ENCODE measurements around the gene CNTNAP2.

CNTNAP2 gene

GRCh38 chr7:147992698-147993097, 1876.1 kb downstream of the CNTNAP2 start:
- no peak for FAIRE-seq

DNA sequence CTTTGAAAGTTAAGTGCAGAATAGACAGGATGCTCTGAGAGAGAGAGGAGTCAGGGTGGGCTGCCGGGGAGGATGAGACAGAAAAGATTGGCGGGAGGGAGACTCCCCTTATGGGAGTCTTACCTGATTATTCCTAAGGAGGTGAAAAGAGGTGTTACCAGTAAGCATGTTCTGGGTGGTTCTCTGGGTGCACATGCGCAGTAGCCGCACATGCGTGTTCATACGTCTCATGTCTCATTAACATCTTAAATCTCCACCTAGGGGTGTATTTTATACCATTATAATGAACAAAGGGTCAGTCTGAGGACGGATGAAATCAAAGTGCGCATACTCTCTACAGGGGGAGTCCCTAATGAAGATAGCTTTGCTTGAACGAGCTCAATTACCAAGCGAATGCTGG, 1881.0 kb downstream of the CNTNAP2 start:
- no peak for FAIRE-seq

DNA sequence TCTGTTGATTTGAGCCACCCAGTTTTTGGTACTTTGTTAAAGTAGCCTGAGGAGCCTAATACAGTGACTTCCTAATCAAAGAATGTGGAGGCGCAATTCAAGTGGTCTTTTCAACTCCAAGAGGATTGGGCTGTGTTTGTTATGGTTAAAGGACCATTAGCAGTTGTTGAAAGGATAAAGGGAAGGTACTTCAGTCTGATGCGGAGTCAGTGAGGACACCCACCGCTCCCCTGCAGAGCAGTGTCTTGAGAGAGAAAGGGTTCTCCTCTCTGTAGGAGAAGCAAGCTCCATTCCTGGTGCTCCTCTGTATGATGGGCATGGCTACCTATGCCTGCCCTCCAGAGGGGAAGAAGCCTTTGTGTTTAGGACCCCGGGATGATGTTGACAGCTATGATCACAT, 1883.4 kb downstream of the CNTNAP2 start:
- FAIRE-seq, result no peak

GRCh38 chr7:148011753-148012152, 1895.2 kb downstream of the CNTNAP2 start:
- no peak for FAIRE-seq

DNA sequence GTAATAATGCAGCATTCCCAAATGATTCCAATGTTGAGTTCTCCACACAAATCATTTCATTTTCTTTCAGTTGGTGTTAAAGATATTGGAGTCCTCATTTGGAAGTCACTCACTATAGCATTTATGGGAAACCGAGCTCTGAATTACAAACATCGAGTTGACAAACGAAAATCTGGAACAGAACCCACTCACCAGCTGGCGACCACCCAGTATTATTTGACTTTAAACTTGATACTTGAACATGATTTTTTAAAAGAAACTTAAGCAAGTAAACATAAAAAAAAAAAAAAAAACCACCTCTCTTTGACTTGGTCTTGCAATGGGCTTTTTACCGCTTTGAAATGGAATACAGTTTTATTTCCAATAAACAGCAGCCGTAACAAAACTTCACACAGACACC, 1897.4 kb downstream of the CNTNAP2 start:
- no peak for FAIRE-seq

- no peak for FAIRE-seq
Measured at GRCh38 chr7:148014541-148014940, 1897.9 kb downstream of the CNTNAP2 start.

DNA sequence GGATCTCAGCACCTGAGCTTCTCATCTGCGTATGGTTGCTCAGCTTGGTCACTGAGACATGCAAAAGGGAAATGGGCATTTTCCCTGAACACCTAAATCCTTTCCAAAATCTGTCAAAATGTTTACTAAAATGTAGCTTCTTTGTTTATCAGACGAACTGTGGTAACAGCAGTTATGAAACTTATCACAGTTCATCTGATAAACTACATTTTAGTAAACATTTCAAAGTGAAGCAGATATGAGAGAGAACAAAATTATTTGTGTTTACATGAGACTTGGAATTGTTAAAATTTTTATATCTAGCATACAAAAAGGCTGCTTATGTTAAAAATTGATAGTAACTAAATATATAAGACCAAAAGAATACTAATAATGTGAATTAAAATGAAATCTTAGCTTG, 1900.5 kb downstream of the CNTNAP2 start:
- FAIRE-seq, result no peak

GRCh38 chr7:148020679-148021078, 1904.1 kb downstream of the CNTNAP2 start:
- no peak for FAIRE-seq

DNA sequence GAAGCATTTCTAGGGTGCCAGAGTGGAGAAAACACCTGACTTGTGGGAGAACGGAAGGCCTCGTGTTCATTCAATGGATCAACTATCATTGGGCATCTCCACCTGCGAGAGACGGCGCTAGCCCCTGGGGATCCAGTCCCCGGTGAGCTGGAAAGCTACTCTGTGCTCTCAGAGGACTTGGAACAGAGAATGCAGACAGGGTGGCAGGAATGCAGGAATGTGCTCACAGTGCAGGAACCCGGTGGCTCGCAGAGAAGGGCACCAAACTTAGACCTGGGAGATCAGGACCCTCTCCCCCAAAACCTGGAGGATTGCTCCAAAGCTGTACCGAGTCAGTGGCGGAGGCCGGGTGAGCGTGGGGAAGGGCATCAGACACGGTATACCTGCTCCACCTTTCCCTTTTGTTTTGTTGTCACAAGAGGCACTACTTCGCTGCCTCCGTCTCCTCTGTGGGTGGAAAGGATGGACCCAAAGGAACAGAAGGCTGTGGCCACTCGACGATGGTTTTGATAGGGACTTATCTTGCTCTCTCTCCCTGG, 1905.0 kb downstream of the CNTNAP2 start:
- no peak for FAIRE-seq

DNA sequence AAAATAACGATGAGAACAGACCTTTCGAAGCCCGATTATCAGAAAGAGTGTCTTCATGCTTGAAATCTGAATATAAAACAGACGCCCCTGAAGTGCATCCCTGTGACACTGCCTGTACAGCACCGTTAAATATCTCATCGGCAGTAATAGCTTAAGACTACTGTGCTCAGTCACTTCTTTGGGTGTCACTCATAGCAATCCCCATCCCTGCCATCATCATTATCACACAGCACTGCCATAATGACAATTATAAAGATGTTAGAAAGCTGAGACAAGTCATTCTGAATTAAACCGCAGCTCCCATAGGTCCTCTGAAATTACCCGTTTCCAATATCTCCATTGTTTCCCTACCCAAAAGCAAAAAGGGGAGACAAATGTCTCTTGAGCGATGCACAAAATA, 1906.2 kb downstream of the CNTNAP2 start:
- no peak for FAIRE-seq

- FAIRE-seq, result no peak
Measured at GRCh38 chr7:148026713-148027112, 1910.1 kb downstream of the CNTNAP2 start.

DNA sequence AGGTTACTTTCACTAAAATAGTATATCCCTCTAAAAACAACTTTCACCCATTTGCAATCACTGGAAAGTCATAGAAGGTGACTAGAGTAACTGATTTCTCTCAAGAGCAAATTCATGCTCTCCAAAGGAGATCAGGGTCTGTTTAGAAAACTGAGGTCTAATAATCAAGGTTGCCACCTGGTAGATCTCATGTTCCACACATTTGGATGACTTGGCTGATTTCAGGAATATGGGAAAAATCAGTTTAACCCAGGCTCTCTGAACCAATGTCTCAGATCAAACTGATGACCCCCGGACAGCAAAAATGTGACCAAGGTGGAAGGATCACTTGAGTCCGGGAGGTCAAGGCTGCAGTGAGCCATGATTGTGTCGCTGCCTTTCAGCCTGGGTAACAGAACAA, 1911.6 kb downstream of the CNTNAP2 start:
- no peak for FAIRE-seq

- no peak for FAIRE-seq
Measured at GRCh38 chr7:148031019-148031418, 1914.4 kb downstream of the CNTNAP2 start.

DNA sequence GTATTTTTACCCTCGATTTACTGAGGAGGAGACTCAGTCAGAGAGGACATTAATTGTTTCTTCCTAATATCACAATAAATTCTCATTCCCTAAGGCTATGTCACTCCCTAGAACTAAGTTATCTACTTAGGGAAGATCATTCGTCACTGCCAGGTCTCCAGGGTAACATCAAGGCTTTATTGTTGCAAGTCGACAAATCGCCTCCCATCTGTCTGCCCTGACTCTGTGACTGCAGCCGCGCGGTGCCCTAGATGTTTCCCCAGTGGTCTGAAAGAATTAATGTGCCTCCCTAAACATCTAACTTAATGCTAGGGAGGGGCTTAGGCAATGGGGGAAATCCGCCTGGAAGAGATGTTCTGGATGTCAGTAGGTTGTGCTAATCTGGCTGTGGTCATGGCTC, 1915.2 kb downstream of the CNTNAP2 start:
- no peak for FAIRE-seq

DNA sequence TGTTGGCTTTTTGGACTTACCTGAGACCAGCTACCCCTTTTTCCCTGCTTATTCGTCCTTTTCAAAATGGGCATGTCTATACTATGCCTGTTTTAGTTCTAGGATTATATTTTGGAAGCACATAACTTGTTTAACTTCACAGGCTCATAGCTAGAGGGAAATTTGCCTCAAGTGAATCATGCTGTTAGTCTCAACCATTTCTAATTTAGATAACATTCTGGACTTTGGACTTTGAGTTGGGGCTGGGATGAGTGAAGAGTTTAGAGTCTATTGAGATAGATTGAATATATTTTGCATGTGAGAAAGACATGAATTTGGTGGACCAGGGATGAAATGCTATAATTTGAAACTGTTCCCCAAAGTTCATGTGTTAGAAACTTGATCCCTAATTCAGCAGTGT, 1919.3 kb downstream of the CNTNAP2 start:
- FAIRE-seq, result no peak

DNA sequence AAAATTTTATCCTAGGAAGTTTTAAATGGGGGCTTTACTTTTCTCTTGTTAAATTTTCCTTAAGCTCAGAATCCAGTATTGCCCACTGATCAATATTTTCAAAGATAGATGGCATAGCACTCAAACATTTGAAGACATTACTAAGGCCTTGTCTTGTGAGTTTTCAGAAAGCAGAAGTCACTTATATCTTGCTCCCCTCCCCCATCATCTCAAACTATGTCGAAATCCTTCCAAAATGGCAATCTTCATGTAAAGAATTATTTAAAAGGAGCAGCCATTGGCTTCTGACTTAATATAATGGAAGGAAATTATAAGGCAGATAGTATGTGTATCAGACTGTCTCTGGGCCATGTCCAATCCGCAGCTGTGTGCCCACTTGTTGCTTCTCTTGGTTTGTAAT, 1920.4 kb downstream of the CNTNAP2 start:
- FAIRE-seq, result no peak

GRCh38 chr7:148041156-148041555, 1924.6 kb downstream of the CNTNAP2 start:
- no peak for FAIRE-seq

DNA sequence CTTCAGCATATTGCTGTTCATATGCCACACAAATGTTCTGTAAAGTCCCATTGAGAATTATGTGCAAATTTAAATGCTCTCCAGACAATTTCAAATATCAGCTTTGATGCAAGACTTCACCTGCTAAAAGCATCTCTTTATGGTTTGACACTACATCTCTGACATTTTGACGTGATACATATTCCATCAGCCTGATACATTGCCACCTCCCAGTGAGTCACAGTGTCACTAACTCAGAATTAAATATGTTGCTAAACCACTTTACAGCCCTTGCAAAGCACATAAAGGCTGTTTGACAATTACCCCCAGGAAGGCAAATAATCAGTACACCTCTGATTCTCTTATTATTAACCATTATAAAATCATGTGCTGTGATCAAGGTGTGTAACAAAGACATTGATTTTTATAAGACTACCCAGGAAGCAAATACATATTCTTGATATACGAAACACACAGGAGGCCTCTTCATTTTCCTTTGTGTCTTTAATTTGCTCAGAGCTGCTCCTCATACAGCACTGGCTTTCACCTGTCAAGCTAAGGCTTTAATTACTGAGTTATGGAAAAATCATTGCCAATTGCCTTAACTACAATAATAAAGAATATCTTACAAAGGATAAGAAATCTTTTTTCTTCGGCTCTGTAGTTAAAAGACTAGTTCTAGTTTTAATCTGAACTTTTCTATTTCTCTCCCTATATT, 1926.5 kb downstream of the CNTNAP2 start:
- FAIRE-seq, result no peak

DNA sequence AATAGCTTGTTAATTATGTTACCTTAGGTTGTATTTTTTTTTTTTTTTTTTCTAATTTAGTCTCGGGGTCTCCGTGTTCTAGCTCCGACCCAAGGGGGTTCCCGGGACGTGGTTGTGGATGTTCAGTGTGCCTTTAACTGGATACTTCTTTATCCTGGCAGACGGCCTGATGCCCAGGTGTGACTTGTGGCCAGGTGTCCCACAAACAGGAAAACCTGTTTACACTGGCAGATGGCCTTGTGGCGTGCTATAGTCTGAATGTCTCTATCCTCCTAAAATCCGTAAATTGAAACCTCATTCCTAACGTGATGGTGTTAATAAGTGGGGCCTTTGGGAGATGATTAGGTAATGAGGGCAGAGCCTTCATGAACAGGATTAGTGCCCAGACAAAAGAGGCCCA, 1927.6 kb downstream of the CNTNAP2 start:
- no peak for FAIRE-seq

GRCh38 chr7:148045521-148045920, 1928.9 kb downstream of the CNTNAP2 start:
- FAIRE-seq, result no peak

DNA sequence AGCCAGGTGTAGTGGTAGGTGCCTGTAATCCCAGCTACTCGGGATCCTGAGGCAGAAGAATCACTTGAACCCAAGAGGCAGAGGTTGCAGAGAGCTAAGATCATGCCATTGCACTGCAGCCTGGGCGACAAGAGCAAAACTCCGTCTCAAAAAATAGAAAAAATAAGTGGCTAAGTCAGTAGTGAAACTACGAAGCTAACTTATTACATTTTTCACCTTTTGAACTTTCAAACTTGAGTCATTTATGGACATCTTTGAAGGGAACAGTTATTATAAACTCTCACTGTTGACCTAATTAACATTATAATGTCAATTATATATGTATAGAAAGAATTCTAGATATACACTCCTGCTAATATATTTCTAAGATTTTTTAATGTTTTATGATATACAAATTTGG, 1932.5 kb downstream of the CNTNAP2 start:
- no peak for FAIRE-seq

- no peak for FAIRE-seq
Measured at GRCh38 chr7:148050492-148051158, 1934.0 kb downstream of the CNTNAP2 start.

GRCh38 chr7:148056406-148056805, 1939.8 kb downstream of the CNTNAP2 start:
- FAIRE-seq, result no peak

DNA sequence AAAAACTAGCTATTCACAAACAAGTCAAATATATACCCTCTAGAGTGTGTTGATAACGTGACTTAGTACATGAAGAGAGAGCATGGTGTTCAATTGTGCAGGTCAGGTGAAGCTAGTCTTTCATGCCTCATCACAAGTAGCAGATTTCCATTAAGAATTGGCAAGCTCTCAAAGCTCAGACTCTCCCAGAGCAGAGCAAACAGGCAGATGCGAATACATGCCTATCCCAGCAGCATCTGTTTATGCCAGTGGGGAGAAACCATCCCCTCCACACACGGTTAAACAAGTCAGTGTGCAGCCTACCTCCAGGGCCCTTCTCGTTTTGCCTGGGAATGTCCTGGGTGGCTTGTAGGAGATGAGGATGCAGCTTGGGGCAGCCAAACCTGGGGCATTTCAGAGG, 1941.5 kb downstream of the CNTNAP2 start:
- FAIRE-seq, result no peak

- FAIRE-seq, result no peak
Measured at GRCh38 chr7:148058753-148059152, 1942.2 kb downstream of the CNTNAP2 start.
